ENCODE data around the gene STAT5B.

The STAT5B gene

GRCh38 chr17:42283241-42284023 is 7.2 kb upstream of the STAT5B start:
- TF ChIP-seq EP300 (IDR thresholded peaks at IDR 0.05; ENCODE audit: borderline replicate concordance) (no peak), TEAD4 (IDR thresholded peaks at IDR 0.05) (no peak), MAX (IDR thresholded peaks at IDR 0.05) (no peak), YY1 (IDR thresholded peaks at IDR 0.05; ENCODE audit: low read depth) (no peak), EGR1 (IDR thresholded peaks at IDR 0.05) (no peak), CEBPB (IDR thresholded peaks at IDR 0.05) (no peak)

- TF ChIP-seq TCF12 (IDR thresholded peaks at IDR 0.05; ENCODE audit: low read depth), result no peak
- no peak for TF ChIP-seq TEAD4 (IDR thresholded peaks at IDR 0.05)
- no peak for TF ChIP-seq CEBPB (IDR thresholded peaks at IDR 0.05)
- TF ChIP-seq NFIC (IDR thresholded peaks at IDR 0.05), result no peak
- no peak for TF ChIP-seq YY1 (IDR thresholded peaks at IDR 0.05; ENCODE audit: low read depth)
- TF ChIP-seq FOXM1 (IDR thresholded peaks at IDR 0.05; ENCODE audit: borderline replicate concordance, low read depth), result no peak
- no peak for TF ChIP-seq EP300 (IDR thresholded peaks at IDR 0.05; ENCODE audit: borderline replicate concordance)
- TF ChIP-seq TAF1 (IDR thresholded peaks at IDR 0.05; ENCODE audit: low read depth), result no peak
- no peak for TF ChIP-seq USF1 (IDR thresholded peaks at IDR 0.05)
- no peak for TF ChIP-seq RAD21 (IDR thresholded peaks at IDR 0.05; ENCODE audit: low read depth)
- TF ChIP-seq ZBTB7A (IDR thresholded peaks at IDR 0.05; ENCODE audit: low read depth), result no peak
- no peak for TF ChIP-seq CREB1 (IDR thresholded peaks at IDR 0.05; ENCODE audit: low read depth)
- TF ChIP-seq EGR1 (IDR thresholded peaks at IDR 0.05), result no peak
- TF ChIP-seq MAX (IDR thresholded peaks at IDR 0.05), result no peak
- TF ChIP-seq REST (IDR thresholded peaks at IDR 0.05; ENCODE audit: low read depth), result no peak
Observed at GRCh38 chr17:42282478-42283080, 6.4 kb upstream of the STAT5B start.

GRCh38 chr17:42281571-42282096 is 5.4 kb upstream of the STAT5B start:
- TF ChIP-seq CEBPB (IDR thresholded peaks at IDR 0.05) (no peak), TCF12 (IDR thresholded peaks at IDR 0.05; ENCODE audit: low read depth) (no peak), TAF1 (IDR thresholded peaks at IDR 0.05; ENCODE audit: low read depth) (no peak), TEAD4 (IDR thresholded peaks at IDR 0.05) (no peak), NFIC (IDR thresholded peaks at IDR 0.05) (no peak), REST (IDR thresholded peaks at IDR 0.05; ENCODE audit: low read depth) (no peak), ZBTB7A (IDR thresholded peaks at IDR 0.05; ENCODE audit: low read depth) (no peak), RAD21 (IDR thresholded peaks at IDR 0.05; ENCODE audit: low read depth) (no peak), EP300 (IDR thresholded peaks at IDR 0.05; ENCODE audit: borderline replicate concordance) (no peak)

GRCh38 chr17:42279776-42280630 is 3.8 kb upstream of the STAT5B start:
- TF ChIP-seq YY1 (IDR thresholded peaks at IDR 0.05; ENCODE audit: low read depth) (no peak), EGR1 (IDR thresholded peaks at IDR 0.05) (no peak), ZBTB7A (IDR thresholded peaks at IDR 0.05; ENCODE audit: low read depth) (no peak), USF1 (IDR thresholded peaks at IDR 0.05) (no peak), REST (IDR thresholded peaks at IDR 0.05; ENCODE audit: low read depth) (no peak)

Measured in Ishikawa (cell line).